HepG2 (cell line): ENCODE data around the gene PSMD5. TPM values are rescaled to one million over a fixed set of nuclear protein-coding genes. Genes with fewer than 3 reads are reported as not detected.

Experiments used
- ATAC-seq: fragments of 200-7000 bp; cut with Tn5 transposase; 3 replicates; pipeline ENCODE4 v1.9.1; 2020; ENCODE audit warnings: mild to moderate bottlenecking, moderate library complexity
- BruUV-seq: library from RNA; stranded (reverse); fragments of 400-500 nt; replicated peaks from 2 replicates; lab custom pipeline; 2021; lab: Mats Ljungman, UMichigan
- CTCF ChIA-PET: fragments of 300-600 bp; formaldehyde crosslinking; extraction: SDS; loops from one replicate; lab custom pipeline; 2021; ENCODE audit warnings: low total read pairs, inconsistent platforms, low intra/inter-chr PET ratio; lab: Yijun Ruan, JAX
- POLR2A ChIA-PET: fragments of 350-600 bp; sonication (Branson Sonifier 250); formaldehyde crosslinking; loops from one replicate; lab custom pipeline; 2020; ENCODE audit warnings: antibody characterized with exemption, inconsistent platforms; lab: Yijun Ruan, JAX
- DNase-seq: peaks from one replicate; pipeline ENCODE4 v3.0.0-alpha.2; 2015; ENCODE audit warnings: low spot score
- FAIRE-seq: peaks from 3 replicates; lab custom pipeline; 2011; peaks lifted over from hg19 to GRCh38; lab: Jason Lieb, UNC
- H2AFZ ChIP-seq: one replicate; pipeline ENCODE4 v1.6.1; 2011; ENCODE audit warnings: low read length, inconsistent platforms
- H3K27ac ChIP-seq: fragments of 300-600 bp; 3 replicates; pipeline ENCODE4 v1.8.0; 2011; ENCODE audit warnings: mixed run types, mild to moderate bottlenecking, mixed read lengths, low read length, inconsistent platforms; ENCODE audit not compliant: insufficient read depth; ENCODE audit errors: extremely low read length
- H3K27me3 ChIP-seq, 2 experiments: fragments of 200-600 bp in 1 of 2; 2 replicates in 1 of 2; 3 replicates in 1 of 2; pipeline versions ENCODE4 v1.6.0 to v1.8.0; 2011; ENCODE audit warnings: low read length in 2 of 2, mild to moderate bottlenecking in 2 of 2, moderate library complexity in 2 of 2, inconsistent platforms in 1 of 2; ENCODE audit not compliant: insufficient read depth in 2 of 2, control insufficient read depth in 1 of 2
- H3K36me3 ChIP-seq, 2 experiments: fragments of 200-600 bp in 1 of 2; replicated peaks in 1 of 2; 2 replicates in 1 of 2; 3 replicates in 1 of 2; pipeline versions ENCODE4 v1.5.1 to v1.8.0; 2011; ENCODE audit warnings: low read length in 2 of 2, inconsistent platforms in 1 of 2; ENCODE audit not compliant: insufficient read depth in 2 of 2, control insufficient read depth in 1 of 2
- H3K4me1 ChIP-seq: 2 replicates; pipeline ENCODE4 v1.5.1; 2012; ENCODE audit warnings: low read length, inconsistent platforms; ENCODE audit not compliant: insufficient read depth
- H3K4me2 ChIP-seq: 2 replicates; pipeline ENCODE4 v1.6.0; 2011; ENCODE audit warnings: low read depth, low read length, inconsistent platforms
- H3K4me3 ChIP-seq, 3 experiments: fragments of 200-600 bp in 1 of 3; sonication (generic), shearing (Covaris generic) in 1 of 3; replicated peaks in 1 of 3; 2 replicates each; pipeline ENCODE4 v1.5.1; 2011 to 2016; ENCODE audit warnings: low read length in 3 of 3, inconsistent platforms in 2 of 3, low read depth in 2 of 3, mild to moderate bottlenecking in 2 of 3, control low read depth in 1 of 3, mixed read lengths in 1 of 3; ENCODE audit not compliant: insufficient read depth in 1 of 3
- H3K79me2 ChIP-seq: one replicate; pipeline ENCODE4 v1.6.1; 2011; ENCODE audit warnings: low read length, inconsistent platforms; ENCODE audit not compliant: insufficient read depth
- H3K9ac ChIP-seq: 2 replicates; pipeline ENCODE4 v1.6.0; 2011; ENCODE audit warnings: mild to moderate bottlenecking, low read depth, low read length, inconsistent platforms; ENCODE audit not compliant: insufficient read depth
- H3K9me3 ChIP-seq: 2 replicates; pipeline ENCODE4 v1.5.1; 2012; ENCODE audit warnings: mild to moderate bottlenecking, low read length
- H4K20me1 ChIP-seq: 2 replicates; pipeline ENCODE4 v1.6.0; 2011; ENCODE audit warnings: inconsistent platforms, mild to moderate bottlenecking, low read length, moderate library complexity; ENCODE audit not compliant: insufficient read depth
- ARHGAP35 ChIP-seq: sonication (generic); formaldehyde crosslinking; IDR thresholded peaks from 2 replicates; pipeline ENCODE4 v1.9.0; 2022; ENCODE audit warnings: mild to moderate bottlenecking, inconsistent platforms, moderate library complexity, missing genetic modification reagents, borderline replicate concordance
- CAMTA2 ChIP-seq: sonication (generic); formaldehyde crosslinking; IDR thresholded peaks from 2 replicates; pipeline ENCODE4 v1.4.0; 2020; ENCODE audit warnings: mild to moderate bottlenecking, missing genetic modification reagents, borderline replicate concordance
- CHD2 ChIP-seq: IDR thresholded peaks from 2 replicates; pipeline ENCODE4 v1.6.1; 2011; ENCODE audit warnings: low read depth, low read length, improper control_type of control experiment
- NR2C2 ChIP-seq: sonication (generic); formaldehyde crosslinking; IDR thresholded peaks from 2 replicates; pipeline ENCODE4 v1.4.0; 2020; ENCODE audit warnings: missing genetic modification reagents, mild to moderate bottlenecking, moderate library complexity, borderline replicate concordance
- REPIN1 ChIP-seq: sonication (generic); formaldehyde crosslinking; IDR thresholded peaks from 2 replicates; pipeline ENCODE4 v1.8.0; 2022; ENCODE audit warnings: missing genetic modification reagents, low read depth, mild to moderate bottlenecking, borderline replicate concordance
- RNF2 ChIP-seq: fragments of 450-650 bp; conservative IDR thresholded peaks from 2 replicates; pipeline ENCODE4 v1.6.1; 2016; ENCODE audit warnings: low read depth
- THAP11 ChIP-seq: IDR thresholded peaks from 2 replicates; pipeline ENCODE4 v1.6.1; 2016; ENCODE audit warnings: missing biosample characterization, missing genetic modification reagents
- THRA ChIP-seq: sonication (generic); formaldehyde crosslinking; IDR thresholded peaks from 2 replicates; pipeline ENCODE4 v1.4.0; 2020; ENCODE audit warnings: missing genetic modification reagents, borderline replicate concordance
- TSC22D2 ChIP-seq: sonication (generic); formaldehyde crosslinking; IDR thresholded peaks from 2 replicates; pipeline ENCODE4 v1.5.1; 2020; ENCODE audit warnings: missing genetic modification reagents, mild to moderate bottlenecking, borderline replicate concordance
- ZBTB38 ChIP-seq: sonication (generic); formaldehyde crosslinking; IDR thresholded peaks from 2 replicates; pipeline ENCODE4 v1.5.1; 2020; ENCODE audit warnings: mild to moderate bottlenecking, missing genetic modification reagents
- ZBTB8A ChIP-seq: sonication (generic); formaldehyde crosslinking; IDR thresholded peaks from 2 replicates; pipeline ENCODE4 v1.4.0; 2020; ENCODE audit warnings: mild to moderate bottlenecking, low read depth, missing genetic modification reagents, borderline replicate concordance
- ZC3H4 ChIP-seq: sonication (generic); formaldehyde crosslinking; IDR thresholded peaks from 2 replicates; pipeline ENCODE4 v1.4.0; 2020; ENCODE audit warnings: missing genetic modification reagents, borderline replicate concordance
- ZNF567 ChIP-seq: sonication (generic); formaldehyde crosslinking; IDR thresholded peaks from 2 replicates; pipeline ENCODE4 v1.8.1; 2023; ENCODE audit warnings: mild to moderate bottlenecking, missing genetic modification reagents, borderline replicate concordance
- ZNF747 ChIP-seq: sonication (generic); formaldehyde crosslinking; IDR thresholded peaks from 2 replicates; pipeline ENCODE4 v1.8.1; 2023; ENCODE audit warnings: missing genetic modification reagents, mild to moderate bottlenecking, borderline replicate concordance
- ZNF761 ChIP-seq: sonication (generic); formaldehyde crosslinking; conservative IDR thresholded peaks from 2 replicates; pipeline ENCODE4 v1.4.0; 2020; ENCODE audit warnings: mild to moderate bottlenecking, missing genetic modification reagents
- WGBS: methylation state at CpG from one replicate; pipeline ENCODE4 v1.1.6; 2017; ENCODE audit warnings: low lambda C conversion rate; 5-methylcytosine and 5-hydroxymethylcytosine counted together
- in situ Hi-C: cut with HindIII; loops from 2 replicates; pipeline ENCODE4 v1.10.0; 2017; ENCODE audit warnings: low pct_unique_long_range_greater_than_20kb; ENCODE audit not compliant: extremely low pct_ligation_motif_present
- intact Hi-C: fragments of 100-400 bp; cut with micrococcal nuclease; formaldehyde crosslinking; loops from one replicate; pipeline ENCODE4 v1.10.0; 2022; ENCODE audit not compliant: unreplicated experiment
- polyA plus RNA-seq, 8 experiments: library from polyadenylated mRNA; depleted of rRNA in 3 of 8; stranded (reverse) in 7 of 8; unstranded in 1 of 8; fragments of >200 nt; fragmentation: Illumina TruSeq in 4 of 8; extraction: Trizol in 4 of 8; gene quantifications; 2 replicates each; pipeline versions ENCODE4 v1.2.1 to v1.2.3, GENCODE V29; 2011 to 2016; ENCODE audit warnings: low read depth in 4 of 8, missing spikeins in 1 of 8, mixed read lengths in 1 of 8; ENCODE audit not compliant: insufficient read depth in 1 of 8
- total RNA-seq, 5 experiments: library from RNA; depleted of rRNA; stranded (reverse); fragments of >200 nt; fragmentation: Illumina TruSeq; extraction: Trizol; gene quantifications; 2 replicates each; pipeline ENCODE4 v1.2.3, GENCODE V29; 2016; ENCODE audit warnings: low read depth in 1 of 5
- TF ChIP-seq, protein P1 (sequence below): sonication (generic); formaldehyde crosslinking; IDR thresholded peaks from 2 replicates; pipeline ENCODE4 v1.4.0; 2020; ENCODE audit warnings: missing genetic modification reagents
- TF ChIP-seq, protein P2 (sequence below): sonication (generic); formaldehyde crosslinking; IDR thresholded peaks from 2 replicates; pipeline ENCODE4 v1.9.0; 2021; ENCODE audit warnings: missing genetic modification reagents, mild to moderate bottlenecking, borderline replicate concordance

Gene PSMD5
- total and polyA plus RNA-seq, 2 of the 13 experiments (the other 11 are each of a cell fraction or from before 2014, with no cell fraction given): 12.7 to 18.1 TPM

DNA sequence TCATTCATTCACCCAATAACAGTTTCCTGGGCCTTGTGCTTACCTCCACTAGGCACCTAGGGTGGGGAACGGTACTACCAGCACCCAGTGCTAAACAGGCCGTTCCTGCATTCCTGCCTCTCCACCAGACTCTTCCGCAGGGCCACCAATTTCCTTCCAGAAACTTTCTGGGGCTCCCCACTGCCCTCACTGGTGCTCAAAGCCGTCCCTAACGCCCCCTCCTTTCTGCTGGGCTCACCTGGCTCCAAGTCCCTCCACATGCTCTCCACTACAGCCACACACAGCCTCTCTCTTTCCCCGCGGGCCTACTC lies 32.9 kb upstream of the PSMD5 start:
- no TSS peak for BruUV-seq
- Histone ChIP-seq H3K9me3 (no peaks in the 10 kb centered on the region), H3K36me3 (peaks cover 11 to 34% of the 10 kb centered on the region in 2 experiments; a peak in 4 of 5 replicates), H3K27ac (peak overlapping the region; percentile 96), H3K9ac (peak overlapping the region; percentile 72), H3K4me3 (peak overlapping the region; percentile 77 to 87 (median 86); a peak in 5 of 6 replicates), H4K20me1 (no peaks in the 10 kb centered on the region), H2AFZ (peak overlapping the region; percentile 22), H3K79me2 (peaks cover 14% of the 10 kb centered on the region), H3K27me3 (no peaks in the 10 kb centered on the region; a peak in 1 of 5 replicates), H3K4me1 (peaks cover 45% of the 10 kb centered on the region), H3K4me2 (peak overlapping the region; percentile 88)
- ChIA-PET CTCF (no interaction called here), POLR2A (interaction anchor here (1.6 kb wide), 1 partner anchor 109 kb away, joined by 3 read pairs; no protein-coding TSS in a partner anchor)
- in situ Hi-C loops: no loop called here
- peak; percentile 2 for ATAC-seq
- DNase-seq: no peak
- intact Hi-C loops: loop anchor here (5.0 kb wide), 1 partner anchor 118 kb away; no protein-coding TSS in a partner anchor
- 40% methylated on average over 7 of the region's 7 CpGs for WGBS
- no peak for FAIRE-seq
- TF ChIP-seq, protein P1, sequence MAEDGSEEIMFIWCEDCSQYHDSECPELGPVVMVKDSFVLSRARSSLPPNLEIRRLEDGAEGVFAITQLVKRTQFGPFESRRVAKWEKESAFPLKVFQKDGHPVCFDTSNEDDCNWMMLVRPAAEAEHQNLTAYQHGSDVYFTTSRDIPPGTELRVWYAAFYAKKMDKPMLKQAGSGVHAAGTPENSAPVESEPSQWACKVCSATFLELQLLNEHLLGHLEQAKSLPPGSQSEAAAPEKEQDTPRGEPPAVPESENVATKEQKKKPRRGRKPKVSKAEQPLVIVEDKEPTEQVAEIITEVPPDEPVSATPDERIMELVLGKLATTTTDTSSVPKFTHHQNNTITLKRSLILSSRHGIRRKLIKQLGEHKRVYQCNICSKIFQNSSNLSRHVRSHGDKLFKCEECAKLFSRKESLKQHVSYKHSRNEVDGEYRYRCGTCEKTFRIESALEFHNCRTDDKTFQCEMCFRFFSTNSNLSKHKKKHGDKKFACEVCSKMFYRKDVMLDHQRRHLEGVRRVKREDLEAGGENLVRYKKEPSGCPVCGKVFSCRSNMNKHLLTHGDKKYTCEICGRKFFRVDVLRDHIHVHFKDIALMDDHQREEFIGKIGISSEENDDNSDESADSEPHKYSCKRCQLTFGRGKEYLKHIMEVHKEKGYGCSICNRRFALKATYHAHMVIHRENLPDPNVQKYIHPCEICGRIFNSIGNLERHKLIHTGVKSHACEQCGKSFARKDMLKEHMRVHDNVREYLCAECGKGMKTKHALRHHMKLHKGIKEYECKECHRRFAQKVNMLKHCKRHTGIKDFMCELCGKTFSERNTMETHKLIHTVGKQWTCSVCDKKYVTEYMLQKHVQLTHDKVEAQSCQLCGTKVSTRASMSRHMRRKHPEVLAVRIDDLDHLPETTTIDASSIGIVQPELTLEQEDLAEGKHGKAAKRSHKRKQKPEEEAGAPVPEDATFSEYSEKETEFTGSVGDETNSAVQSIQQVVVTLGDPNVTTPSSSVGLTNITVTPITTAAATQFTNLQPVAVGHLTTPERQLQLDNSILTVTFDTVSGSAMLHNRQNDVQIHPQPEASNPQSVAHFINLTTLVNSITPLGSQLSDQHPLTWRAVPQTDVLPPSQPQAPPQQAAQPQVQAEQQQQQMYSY (CRISPR knock-in tag): no peak
- 0 out of 2 replicates have a peak, but pooled peaks have one; percentile 44 for TF ChIP-seq ZNF567
- no peak for TF ChIP-seq REPIN1 (CRISPR knock-in tag)
- TF ChIP-seq ZC3H4 (CRISPR knock-in tag): peak; percentile 64; the same call in 1 of the 2 replicates
- TF ChIP-seq ZNF761 (CRISPR knock-in tag): no peak
- no peak for TF ChIP-seq ZNF747 (CRISPR knock-in tag)
- peak; percentile 4; the same call in 1 of the 2 replicates for TF ChIP-seq THAP11
- no peak for TF ChIP-seq RNF2
- TF ChIP-seq NR2C2: no peak
- no peak for TF ChIP-seq TSC22D2 (CRISPR knock-in tag)
- TF ChIP-seq ARHGAP35 (CRISPR knock-in tag): no peak
- no peak for TF ChIP-seq ZBTB8A (CRISPR knock-in tag)
- TF ChIP-seq ZBTB38: peak; percentile 52; the same call in 1 of the 2 replicates
- TF ChIP-seq CAMTA2 (CRISPR knock-in tag): 0 out of 2 replicates have a peak, but pooled peaks have one; percentile 38
- no peak for TF ChIP-seq THRA (CRISPR knock-in tag)
- TF ChIP-seq, protein P2, sequence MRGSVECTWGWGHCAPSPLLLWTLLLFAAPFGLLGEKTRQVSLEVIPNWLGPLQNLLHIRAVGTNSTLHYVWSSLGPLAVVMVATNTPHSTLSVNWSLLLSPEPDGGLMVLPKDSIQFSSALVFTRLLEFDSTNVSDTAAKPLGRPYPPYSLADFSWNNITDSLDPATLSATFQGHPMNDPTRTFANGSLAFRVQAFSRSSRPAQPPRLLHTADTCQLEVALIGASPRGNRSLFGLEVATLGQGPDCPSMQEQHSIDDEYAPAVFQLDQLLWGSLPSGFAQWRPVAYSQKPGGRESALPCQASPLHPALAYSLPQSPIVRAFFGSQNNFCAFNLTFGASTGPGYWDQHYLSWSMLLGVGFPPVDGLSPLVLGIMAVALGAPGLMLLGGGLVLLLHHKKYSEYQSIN (CRISPR knock-in tag): no peak
- no peak for TF ChIP-seq CHD2
